Renal pelvis (tissue), 4 donors: Measurements from ENCODE around the gene MSH5. TPM values are rescaled to one million over a fixed set of nuclear protein-coding genes. Genes with fewer than 3 reads are reported as not detected.
"Not testable (repeated sequence)": the region's sequence is repeated elsewhere in the genome, so short reads cannot be mapped to it uniquely, and the experiment has no call there.

Experiments
- DNase-seq: peaks from one replicate; pipeline ENCODE4 v3.0.0-alpha.2; 2013
- polyA plus RNA-seq, 3 donors: library from polyadenylated mRNA; unstranded; fragments of 120-200 nt; gene quantifications; one replicate each; pipeline ENCODE4 v1.2.1, GENCODE V29; 2013; ENCODE audit not compliant: insufficient read length in 3 of 3

MSH5 gene
- polyA plus RNA-seq, 3 donors = 18.1 to 54.6 (median 52.1) TPM

- DNase-seq = no peak
Observed at GRCh38 chr6:31796993-31797385, 57.2 kb downstream of the MSH5 start.

- DNase-seq = no peak
Observed at GRCh38 chr6:31797588-31797987, 57.8 kb downstream of the MSH5 start.

GRCh38 chr6:31799781-31800180 lies 60.0 kb downstream of the MSH5 start:
- DNase-seq = no peak

GRCh38 chr6:31801031-31801927 lies 61.5 kb downstream of the MSH5 start:
- not testable (repeated sequence) for DNase-seq

- no peak for DNase-seq
Observed at GRCh38 chr6:31805939-31806469, 66.2 kb downstream of the MSH5 start.

- DNase-seq = peak; percentile 98
Observed at GRCh38 chr6:31806470-31807272, 66.9 kb downstream of the MSH5 start, which contains the start of gene LSM2. LSM2 (minus strand) TSS chr6:31806966; CDS start chr6:31806757, 209 bp downstream.

- DNase-seq = not testable (repeated sequence)
Observed at GRCh38 chr6:31808599-31808998, 68.8 kb downstream of the MSH5 start.

GRCh38 chr6:31811645-31812044 lies 71.8 kb downstream of the MSH5 start:
- DNase-seq = no peak

Other genes with a start within 250 kb of the MSH5 start
- gene MICB, start 241.9 kb upstream of the MSH5 start, polyA plus RNA-seq = 1 to 10 TPM; 1.4 to 1.9 (median 1.4) TPM
- 10 to 100 TPM; 19.5 to 24.1 (median 21.9) TPM for gene MCCD1, start 211.0 kb upstream of the MSH5 start, polyA plus RNA-seq
- 100 to 1,000 TPM; 563 to 680 (median 632) TPM for gene DDX39B, start 198.0 kb upstream of the MSH5 start, polyA plus RNA-seq
- 10 to 100 TPM in 1 of 3 donors, 1 to 10 TPM in 2; 6.5 to 11.3 (median 7.5) TPM for gene ATP6V1G2, start 193.4 kb upstream of the MSH5 start, polyA plus RNA-seq
- 10 to 100 TPM; 22.1 to 30.3 (median 26.5) TPM for gene NFKBIL1, start 192.4 kb upstream of the MSH5 start, polyA plus RNA-seq
- gene LTA, start 167.7 kb upstream of the MSH5 start, polyA plus RNA-seq = under 1 TPM; 0.27 to 0.42 (median 0.30) TPM
- under 1 TPM in 1 of 3 donors, not detected in 2; 0.19 TPM for gene TNF, start 164.4 kb upstream of the MSH5 start, polyA plus RNA-seq
- gene LTB, start 157.6 kb upstream of the MSH5 start, polyA plus RNA-seq = 1 to 10 TPM; 1.8 to 2.7 (median 2.0) TPM
- 1 to 10 TPM; 5.0 to 6.7 (median 5.1) TPM for gene LST1, start 153.7 kb upstream of the MSH5 start, polyA plus RNA-seq
- under 1 TPM in 1 of 3 donors, not detected in 2; 0.43 TPM for gene NCR3, start 147.0 kb upstream of the MSH5 start, polyA plus RNA-seq
- gene AIF1, start 124.8 kb upstream of the MSH5 start, polyA plus RNA-seq = 10 to 100 TPM; 66.1 to 77.7 (median 74.7) TPM
- gene PRRC2A, start 119.3 kb upstream of the MSH5 start, polyA plus RNA-seq = 100 to 1,000 TPM; 209 to 221 (median 210) TPM
- 100 to 1,000 TPM; 245 to 281 (median 259) TPM for gene BAG6, start 87.3 kb upstream of the MSH5 start, polyA plus RNA-seq
- 100 to 1,000 TPM; 109 to 116 (median 110) TPM for gene APOM, start 84.1 kb upstream of the MSH5 start, polyA plus RNA-seq
- gene C6orf47, start 79.2 kb upstream of the MSH5 start, polyA plus RNA-seq = 10 to 100 TPM; 19.6 to 24.4 (median 20.5) TPM
- gene GPANK1, start 75.0 kb upstream of the MSH5 start, polyA plus RNA-seq = 10 to 100 TPM; 26.2 to 33.9 (median 33.8) TPM
- 100 to 1,000 TPM; 227 to 252 (median 236) TPM for gene CSNK2B, start 73.9 kb upstream of the MSH5 start, polyA plus RNA-seq
- 10 to 100 TPM; 19.0 to 38.1 (median 35.1) TPM for gene LY6G5B, start 70.0 kb upstream of the MSH5 start, polyA plus RNA-seq
- gene LY6G5C, start 58.9 kb upstream of the MSH5 start, polyA plus RNA-seq = 1 to 10 TPM; 2.6 to 4.3 (median 3.6) TPM
- gene ABHD16A, start 36.7 kb upstream of the MSH5 start, polyA plus RNA-seq = 10 to 100 TPM; 63.2 to 68.7 (median 63.5) TPM
- 1 to 10 TPM in 2 of 3 donors, under 1 TPM in 1; 0.43 to 1.0 (median 1.0) TPM for gene LY6G6F, start 33.1 kb upstream of the MSH5 start, polyA plus RNA-seq
- gene LY6G6D, start 24.7 kb upstream of the MSH5 start, polyA plus RNA-seq = not detected
- gene LY6G6C, start 18.3 kb upstream of the MSH5 start, polyA plus RNA-seq = under 1 TPM; 0.28 to 0.89 (median 0.69) TPM
- 1 to 10 TPM; 1.5 to 1.9 (median 1.7) TPM for gene MPIG6B, start 16.6 kb upstream of the MSH5 start, polyA plus RNA-seq
- gene DDAH2, start 10.7 kb upstream of the MSH5 start, polyA plus RNA-seq = 100 to 1,000 TPM; 189 to 234 (median 211) TPM
- 100 to 1,000 TPM; 280 to 320 (median 296) TPM for gene CLIC1, start 3.5 kb upstream of the MSH5 start, polyA plus RNA-seq
- 10 to 100 TPM in 2 of 3 donors, 1 to 10 TPM in 1; 5.6 to 13.8 (median 10.7) TPM for gene SAPCD1, start 22.7 kb downstream of the MSH5 start, polyA plus RNA-seq
- gene VWA7, start 37.3 kb downstream of the MSH5 start, polyA plus RNA-seq = 10 to 100 TPM in 2 of 3 donors, 1 to 10 TPM in 1; 8.8 to 14.0 (median 13.1) TPM
- gene VARS1, start 55.7 kb downstream of the MSH5 start, polyA plus RNA-seq = 10 to 100 TPM; 60.0 to 71.2 (median 65.2) TPM
- gene LSM2, start 67.0 kb downstream of the MSH5 start, polyA plus RNA-seq = 10 to 100 TPM; 79.4 to 84.0 (median 81.1) TPM
- gene HSPA1L, start 75.3 kb downstream of the MSH5 start, polyA plus RNA-seq = 1 to 10 TPM; 3.7 to 4.6 (median 3.8) TPM
- 100 to 1,000 TPM; 104 to 122 (median 112) TPM for gene HSPA1A, start 75.5 kb downstream of the MSH5 start, polyA plus RNA-seq
- 100 to 1,000 TPM; 125 to 178 (median 158) TPM for gene HSPA1B, start 87.7 kb downstream of the MSH5 start, polyA plus RNA-seq
- gene NEU1, start 122.8 kb downstream of the MSH5 start, polyA plus RNA-seq = 10 to 100 TPM; 78.1 to 85.5 (median 82.5) TPM
- 10 to 100 TPM; 35.1 to 68.8 (median 66.9) TPM for gene SLC44A4, start 139.0 kb downstream of the MSH5 start, polyA plus RNA-seq
- gene EHMT2, start 157.7 kb downstream of the MSH5 start, polyA plus RNA-seq = 100 to 1,000 TPM in 1 of 3 donors, 10 to 100 TPM in 2; 92.0 to 100 (median 98.1) TPM
- gene ZBTB12, start 162.1 kb downstream of the MSH5 start, polyA plus RNA-seq = 10 to 100 TPM; 27.7 to 35.2 (median 29.6) TPM
- 1 to 10 TPM; 3.3 to 4.8 (median 4.5) TPM for gene C2, start 187.7 kb downstream of the MSH5 start, polyA plus RNA-seq
- gene CFB, start 206.1 kb downstream of the MSH5 start, polyA plus RNA-seq = 1 to 10 TPM; 4.3 to 8.4 (median 6.5) TPM
- 100 to 1,000 TPM in 1 of 3 donors, 10 to 100 TPM in 2; 95.7 to 107 (median 95.8) TPM for gene NELFE, start 219.0 kb downstream of the MSH5 start, polyA plus RNA-seq
- gene SKIC2, start 219.2 kb downstream of the MSH5 start, polyA plus RNA-seq = 10 to 100 TPM; 49.2 to 54.8 (median 50.5) TPM
- gene DXO, start 232.1 kb downstream of the MSH5 start, polyA plus RNA-seq = 10 to 100 TPM; 33.8 to 37.2 (median 35.1) TPM
- 10 to 100 TPM; 13.7 to 26.8 (median 16.1) TPM for gene C4A, start 242.1 kb downstream of the MSH5 start, polyA plus RNA-seq